COLO668 (cell line): ENCODE measurements around the gene SRMS.
A peak's percentile ranks its signal among the peaks of the same experiment; 100 is the strongest.
"Not testable (repeated sequence)": the region's sequence is repeated elsewhere in the genome, so short reads cannot be mapped to it uniquely, and the experiment has no call there.

ENCODE experiments used
- DNase-seq: peaks from one replicate; lab custom pipeline; 2025; ENCODE audit not compliant: unreplicated experiment; lab: John Stamatoyannopoulos, UW

The SRMS gene

GRCh38 chr20:63525185-63525584 lies 22.4 kb downstream of the SRMS start:
- no peak for DNase-seq

- no peak for DNase-seq
These were observed 24.5 kb downstream of the SRMS start for GRCh38 chr20:63522981-63523611.

GRCh38 chr20:63522091-63522868 lies 25.3 kb downstream of the SRMS start:
- DNase-seq = peak; percentile 34

- DNase-seq = no peak
These were observed 25.9 kb downstream of the SRMS start for GRCh38 chr20:63521602-63522001.

- peak; percentile 94 for DNase-seq
These were observed 26.5 kb downstream of the SRMS start for GRCh38 chr20:63520934-63521601.

GRCh38 chr20:63520504-63520933 lies 27.0 kb downstream of the SRMS start, which contains the start of gene PPDPF:
TSS of gene PPDPF (plus strand) at chr20:63520765. CDS start at chr20:63521309, 544 bp downstream.
- DNase-seq = peak; percentile 91

- DNase-seq = peak; percentile 70
These were observed 27.7 kb downstream of the SRMS start for GRCh38 chr20:63519668-63520503.

GRCh38 chr20:63518946-63519667 lies 28.4 kb downstream of the SRMS start:
- no peak for DNase-seq

- DNase-seq = no peak
These were observed 29.1 kb downstream of the SRMS start for GRCh38 chr20:63518351-63518861.

- DNase-seq = no peak
These were observed 29.9 kb downstream of the SRMS start for GRCh38 chr20:63517376-63518309.

- not testable (repeated sequence) for DNase-seq
These were observed 33.0 kb downstream of the SRMS start for GRCh38 chr20:63514520-63514919.

GRCh38 chr20:63513207-63513606 lies 34.3 kb downstream of the SRMS start:
- no peak for DNase-seq

- no peak for DNase-seq
These were observed 38.4 kb downstream of the SRMS start for GRCh38 chr20:63509088-63509564.

- peak; percentile 17 for DNase-seq
These were observed 39.3 kb downstream of the SRMS start for GRCh38 chr20:63508072-63508768.

GRCh38 chr20:63507083-63507743 lies 40.3 kb downstream of the SRMS start:
- no peak for DNase-seq

GRCh38 chr20:63505723-63506122 lies 41.8 kb downstream of the SRMS start:
- DNase-seq = no peak

GRCh38 chr20:63505281-63505680 lies 42.3 kb downstream of the SRMS start:
- DNase-seq = no peak

GRCh38 chr20:63504642-63505041 lies 42.9 kb downstream of the SRMS start:
- DNase-seq = no peak
